ENCODE measurements around the gene ZER1. TPM values are rescaled to one million over a fixed set of nuclear protein-coding genes. Genes with fewer than 3 reads are reported as not detected.

Gene ZER1
- total and polyA plus RNA-seq, 2 of the 4 experiments (the other 2 are of a cell fraction) = 7.7 to 34.9 TPM

- H4K20me1 ChIP-seq (ENCODE audit: insufficient read depth, low read length) = 0 out of 2 replicates have a peak, but pooled peaks cover 5% of the 10 kb centered on the region
- POLR2A ChIA-PET (ENCODE audit: unreplicated experiment) = no interaction called here
- no peak overlapping the region for H3K14ac ChIP-seq (replicated peaks; ENCODE audit: low read depth, low read length)
- H2AK5ac ChIP-seq (ENCODE audit: low read depth, low read length) = no peak overlapping the region
- no peak overlapping the region for H4K91ac ChIP-seq (ENCODE audit: insufficient read depth, low read depth, low read length)
- CTCF ChIA-PET = interaction anchor here (1.1 kb wide), 1 partner anchor 28 kb away, joined by 5 read pairs; the partner anchor contains the start of gene ENDOG
- no peaks in the 10 kb centered on the region for H3K27me3 ChIP-seq (ENCODE audit: control insufficient read depth, insufficient read depth, low read length)
- in situ Hi-C loops (cut with MboI; ENCODE audit: low sequenced_read_pairs) = no loop called here
- no peak overlapping the region for H4K8ac ChIP-seq (ENCODE audit: low read depth in 2 of 2, low read length in 2 of 2)
- H2BK15ac ChIP-seq (ENCODE audit: low read depth, low read length) = no peak overlapping the region
- no peak for ATAC-seq (ENCODE audit: low read depth)
- no peak overlapping the region for H2BK5ac ChIP-seq (ENCODE audit: low read depth, low read length, poor library complexity, severe bottlenecking)
- no peak overlapping the region for H2AFZ ChIP-seq (replicated peaks; ENCODE audit: low read length, poor library complexity)
- TF ChIP-seq POLR2A (IDR thresholded peaks at IDR 0.05; ENCODE audit: low read depth, low read length) = no peak
- no peak for TF ChIP-seq MAFK (IDR thresholded peaks at IDR 0.05; ENCODE audit: low read depth, low read length)
- TF ChIP-seq CEBPB (IDR thresholded peaks at IDR 0.05; ENCODE audit: low read depth, low read length) = no peak
- no peak for TF ChIP-seq USF2 (IDR thresholded peaks at IDR 0.05; ENCODE audit: low read depth, low read length)
- TF ChIP-seq MAZ (IDR thresholded peaks at IDR 0.05; ENCODE audit: borderline replicate concordance, low read depth, low read length) = no peak
- no peak for TF ChIP-seq FOS (IDR thresholded peaks at IDR 0.05; ENCODE audit: low read depth, low read length)
- no peak overlapping the region for H3K4ac ChIP-seq (ENCODE audit: low read depth, low read length)
- H3K18ac ChIP-seq (ENCODE audit: low read depth, low read length) = no peak overlapping the region
- no TSS peak for BruUV-seq (replicated peaks)
- H3K4me1 ChIP-seq (ENCODE audit: control insufficient read depth, insufficient read depth, low read length) = peaks cover 2% of the 10 kb centered on the region; the same call in 1 of the 2 replicates
- no peak overlapping the region for H2BK120ac ChIP-seq (ENCODE audit: low read depth, low read length)
- no peak overlapping the region for H3K4me3 ChIP-seq (ENCODE audit: insufficient read depth, low read depth, low read length)
- H3K9me1 ChIP-seq (ENCODE audit: insufficient read depth, low read length) = no peaks in the 10 kb centered on the region
- H3K4me2 ChIP-seq (ENCODE audit: low read depth, low read length) = no peak overlapping the region
- no peak overlapping the region for H3K23ac ChIP-seq (ENCODE audit: low read depth, low read length)
- no peak overlapping the region for H3K27ac ChIP-seq (ENCODE audit: insufficient read depth, low read length)
- H3K9ac ChIP-seq (ENCODE audit: low read depth, low read length) = no peak overlapping the region
- intact Hi-C loops (cut with micrococcal nuclease) = no loop called here
- no peaks in the 10 kb centered on the region for H3K9me3 ChIP-seq (ENCODE audit: control insufficient read depth, insufficient read depth, low read length)
- H2AK9ac ChIP-seq (replicated peaks; ENCODE audit: low read depth, low read length, poor library complexity) = peak overlapping the region; percentile 6
- peaks cover 45% of the 10 kb centered on the region for H3K36me3 ChIP-seq (ENCODE audit: control insufficient read depth, insufficient read depth, low read length)
- dilution Hi-C loops (cut with HindIII; ENCODE audit: low sequenced_read_pairs, unreplicated experiment) = no loop called here
- no peak for DNase-seq
- no peak overlapping the region for H2BK20ac ChIP-seq (ENCODE audit: low read depth, low read length)
- H4K5ac ChIP-seq (ENCODE audit: low read depth, low read length) = no peak overlapping the region
- H3K79me1 ChIP-seq (ENCODE audit: low read depth in 1 of 2, low read length in 2 of 2) = peaks cover 13 to 43% of the 10 kb centered on the region in 2 experiments
- WGBS, 2 experiments (ENCODE audit: extremely low coverage in 2 of 2, insufficient read length in 1 of 2) = 80% methylated on average over 2 of the region's 4 CpGs; no CpG with 5 or more reads in 1 of the 2 experiments
- no peak overlapping the region for H3K56ac ChIP-seq (ENCODE audit: extremely low read depth, insufficient read depth, low read length)
Observed at GRCh38 chr9:128790536-128790935, 18.8 kb upstream of the ZER1 start.
